ENCODE measurements around the gene PLCB1. TPM values are rescaled to one million over a fixed set of nuclear protein-coding genes. Genes with fewer than 3 reads are reported as not detected.

PLCB1 gene
- total RNA-seq, 3 donors from 2014 or later, result 7.2 to 50.7 (median 8.8) TPM

- no peak for DNase-seq
- intact Hi-C loops (cut with DNase I, micrococcal nuclease), result no loop called here
- Histone ChIP-seq H3K4me3 (no peak overlapping the region), H3K36me3 (ENCODE audit: low read depth) (no peaks in the 10 kb centered on the region), H3K9me3 (no peaks in the 10 kb centered on the region), H3K4me1 (ENCODE audit: low read depth) (no peaks in the 10 kb centered on the region)
- ATAC-seq, result no peak
- TF ChIP-seq CTCF (IDR thresholded peaks at IDR 0.05), result no peak
Measured at GRCh38 chr20:8232332-8232731, 100.3 kb downstream of the PLCB1 start.

DNA sequence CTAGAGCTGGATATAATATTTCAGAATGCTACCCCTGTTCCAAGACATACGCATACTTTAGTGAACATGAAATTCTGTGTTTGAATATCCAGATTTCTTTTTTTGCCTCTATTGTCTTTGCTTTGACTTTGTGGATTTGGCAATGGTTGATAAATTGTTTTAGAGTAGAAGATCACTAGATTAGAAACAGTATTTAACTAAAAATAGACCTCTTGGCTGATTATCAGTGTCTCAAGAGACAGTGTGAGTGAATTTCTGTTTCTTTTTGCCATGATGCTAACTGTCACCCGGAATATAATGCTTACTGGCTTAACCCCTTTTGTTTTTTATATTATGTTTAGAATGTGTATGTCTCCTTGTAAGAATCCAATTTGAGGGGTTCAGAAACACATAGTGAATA is 102.5 kb downstream of the PLCB1 start:
- Histone ChIP-seq H3K36me3 (ENCODE audit: low read depth) (no peaks in the 10 kb centered on the region), H3K4me1 (ENCODE audit: low read depth) (no peaks in the 10 kb centered on the region), H3K9me3 (no peaks in the 10 kb centered on the region), H3K4me3 (no peak overlapping the region)
- no peak for TF ChIP-seq CTCF (IDR thresholded peaks at IDR 0.05)
- intact Hi-C loops (cut with DNase I, micrococcal nuclease), result no loop called here
- DNase-seq, result no peak
- no peak for ATAC-seq

DNA sequence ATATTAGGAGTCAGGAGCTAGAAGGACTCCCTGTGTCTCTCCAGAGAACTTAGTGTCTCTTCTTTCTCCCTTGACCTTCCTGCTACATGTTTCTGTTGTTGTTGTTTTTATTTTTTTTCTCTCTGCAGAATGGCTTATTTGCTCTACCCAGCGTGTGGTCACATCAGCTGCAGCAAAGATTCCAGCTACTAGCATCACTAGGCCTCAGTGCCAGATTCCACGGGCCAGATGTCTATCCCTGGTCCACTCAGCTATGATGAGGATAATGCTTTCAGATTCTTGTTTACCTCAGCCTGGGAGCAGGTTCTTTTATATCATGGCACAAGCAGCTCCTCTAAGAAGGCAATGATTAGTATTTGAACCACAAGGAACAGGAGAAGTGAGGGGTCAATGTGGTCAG is 110.0 kb downstream of the PLCB1 start:
- DNase-seq (no peak), ATAC-seq (no peak)
- H3K36me3 ChIP-seq (ENCODE audit: low read depth), result no peaks in the 10 kb centered on the region
- no peak overlapping the region for H3K4me3 ChIP-seq
- intact Hi-C loops (cut with DNase I, micrococcal nuclease), result no loop called here
- no peaks in the 10 kb centered on the region for H3K9me3 ChIP-seq
- TF ChIP-seq CTCF (IDR thresholded peaks at IDR 0.05), result no peak
- no peaks in the 10 kb centered on the region for H3K4me1 ChIP-seq (ENCODE audit: low read depth)

DNA sequence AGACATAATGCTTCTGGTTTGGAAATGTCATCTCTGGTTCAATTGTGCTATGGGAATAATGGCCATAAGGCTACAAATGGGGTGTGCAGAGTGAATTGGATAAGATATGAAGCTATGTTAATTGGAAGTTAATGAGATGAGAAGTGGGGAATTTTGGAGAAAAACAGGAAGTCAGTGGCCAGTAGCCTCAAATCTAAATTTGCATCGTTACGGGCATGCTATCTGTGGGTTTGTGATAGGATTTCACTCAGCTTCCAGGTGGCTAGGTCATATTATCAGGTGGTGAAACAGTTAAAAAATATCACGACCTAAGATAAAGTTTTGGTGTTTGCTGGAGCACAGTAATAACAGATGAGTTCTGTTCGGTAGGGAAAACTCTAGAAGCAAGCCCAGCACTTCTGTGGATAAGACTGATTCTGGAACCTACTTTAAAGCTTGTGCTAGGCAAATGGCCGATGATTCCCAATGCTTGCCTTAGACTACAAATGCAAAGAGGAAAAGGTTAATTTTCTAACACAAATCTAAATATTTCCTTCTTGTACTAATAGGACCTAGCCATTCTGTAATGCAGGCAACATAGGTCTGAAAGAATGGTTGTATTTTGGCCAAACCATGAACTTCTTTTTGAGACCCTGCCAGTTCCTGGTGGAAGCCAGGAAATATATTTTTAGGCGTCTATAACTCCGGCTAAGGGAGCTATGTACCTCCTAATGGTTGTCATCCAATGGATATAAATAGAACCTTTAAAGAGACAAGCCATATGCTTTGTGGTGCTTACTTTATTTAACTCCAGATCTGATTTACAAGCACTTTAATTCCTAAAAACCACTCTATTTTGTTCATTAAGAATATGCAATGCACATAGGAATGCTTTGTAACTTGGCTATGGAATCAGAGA is 111.0 kb downstream of the PLCB1 start:
- no peak overlapping the region for H3K4me3 ChIP-seq
- TF ChIP-seq CTCF (IDR thresholded peaks at IDR 0.05), result no peak
- intact Hi-C loops (cut with DNase I, micrococcal nuclease), result no loop called here
- H3K4me1 ChIP-seq (ENCODE audit: low read depth), result no peaks in the 10 kb centered on the region
- H3K36me3 ChIP-seq (ENCODE audit: low read depth), result no peaks in the 10 kb centered on the region
- DNase-seq (no peak), ATAC-seq (no peak)
- H3K9me3 ChIP-seq, result no peaks in the 10 kb centered on the region

- no peak for ATAC-seq
- no peak for TF ChIP-seq CTCF (IDR thresholded peaks at IDR 0.05)
- H3K4me3 ChIP-seq, result no peak overlapping the region
- H3K36me3 ChIP-seq (ENCODE audit: low read depth), result no peaks in the 10 kb centered on the region
- H3K4me1 ChIP-seq (ENCODE audit: low read depth), result no peaks in the 10 kb centered on the region
- intact Hi-C loops (cut with DNase I, micrococcal nuclease), result no loop called here
- DNase-seq, result peak in 1 of 3 donors; percentile 10
- no peaks in the 10 kb centered on the region for H3K9me3 ChIP-seq
Measured at GRCh38 chr20:8244637-8245036, 112.6 kb downstream of the PLCB1 start.

All from mucosa of descending colon (tissue), 3 donors.